Astrocyte (in vitro differentiated cells and primary cell): ENCODE measurements around the gene TWF2. TPM values are rescaled to one million over a fixed set of nuclear protein-coding genes. Genes with fewer than 3 reads are reported as not detected.

Experiments used
- DNase-seq: peaks from one replicate; pipeline ENCODE4 v3.0.0-alpha.2; 2010; ENCODE audit warnings: low read depth
- FAIRE-seq: peaks from 2 replicates; lab custom pipeline; 2011; peaks lifted over from hg19 to GRCh38; lab: Jason Lieb, UNC
- H2AFZ ChIP-seq: 2 replicates; pipeline ENCODE4 v1.6.0; 2012; ENCODE audit warnings: low read depth, low read length, inconsistent platforms
- H3K27ac ChIP-seq: 2 replicates; pipeline ENCODE4 v1.5.1; 2011; ENCODE audit warnings: low read depth, low read length, inconsistent platforms
- H3K27me3 ChIP-seq: 2 replicates; pipeline ENCODE4 v1.6.0; 2011; ENCODE audit warnings: low read length, inconsistent platforms; ENCODE audit not compliant: insufficient read depth
- H3K36me3 ChIP-seq: 2 replicates; pipeline ENCODE4 v1.5.1; 2011; ENCODE audit warnings: low read length, inconsistent platforms; ENCODE audit not compliant: insufficient read depth
- H3K4me1 ChIP-seq: 2 replicates; pipeline ENCODE4 v1.5.1; 2011; ENCODE audit warnings: low read length, inconsistent platforms; ENCODE audit not compliant: insufficient read depth
- H3K4me2 ChIP-seq: 2 replicates; pipeline ENCODE4 v1.6.0; 2012; ENCODE audit warnings: low read length, inconsistent platforms
- H3K4me3 ChIP-seq: 2 replicates; pipeline ENCODE4 v1.5.1; 2011; ENCODE audit warnings: low read depth, mild to moderate bottlenecking, low read length, inconsistent platforms; ENCODE audit not compliant: insufficient read depth
- H3K79me2 ChIP-seq: 2 replicates; pipeline ENCODE4 v1.6.0; 2012; ENCODE audit warnings: mild to moderate bottlenecking, low read length, inconsistent platforms; ENCODE audit not compliant: insufficient read depth
- H3K9ac ChIP-seq: 2 replicates; pipeline ENCODE4 v1.6.0; 2012; ENCODE audit warnings: mild to moderate bottlenecking, low read length, inconsistent platforms
- H3K9me3 ChIP-seq: 2 replicates; pipeline ENCODE4 v1.5.1; 2012; ENCODE audit warnings: low read depth, mild to moderate bottlenecking, low read length, inconsistent platforms; ENCODE audit not compliant: insufficient read depth
- H4K20me1 ChIP-seq: 2 replicates; pipeline ENCODE4 v1.6.0; 2012; ENCODE audit warnings: low read length, inconsistent platforms; ENCODE audit not compliant: insufficient read depth
- H3K27ac Mint-ChIP-seq: one replicate; pipeline ENCODE4 v1.8.0; 2021; ENCODE audit warnings: mild to moderate bottlenecking, mixed read lengths; ENCODE audit not compliant: unreplicated experiment
- H3K27me3 Mint-ChIP-seq: one replicate; pipeline ENCODE4 v1.8.0; 2021; ENCODE audit warnings: low read depth, mixed read lengths; ENCODE audit not compliant: unreplicated experiment
- H3K36me3 Mint-ChIP-seq: one replicate; pipeline ENCODE4 v1.8.0; 2021; ENCODE audit warnings: low read depth, mixed read lengths; ENCODE audit not compliant: unreplicated experiment
- H3K4me1 Mint-ChIP-seq: one replicate; pipeline ENCODE4 v1.8.0; 2021; ENCODE audit warnings: low read depth, mixed read lengths; ENCODE audit not compliant: unreplicated experiment
- H3K4me3 Mint-ChIP-seq: one replicate; pipeline ENCODE4 v1.8.0; 2021; ENCODE audit warnings: mild to moderate bottlenecking, moderate library complexity, mixed read lengths; ENCODE audit not compliant: unreplicated experiment
- H3K9me3 Mint-ChIP-seq: one replicate; pipeline ENCODE4 v1.8.0; 2021; ENCODE audit warnings: mild to moderate bottlenecking, mixed read lengths; ENCODE audit not compliant: unreplicated experiment
- EZH2 ChIP-seq: IDR thresholded peaks from 2 replicates; pipeline ENCODE4 v1.6.1; 2012; ENCODE audit warnings: mild to moderate bottlenecking, low read length, inconsistent platforms; ENCODE audit not compliant: insufficient read depth
- total RNA-seq: library from RNA; stranded (reverse); gene quantifications from 2 replicates; pipeline ENCODE4 v1.2.1, GENCODE V29; 2021
- TF ChIP-seq, protein P1 (sequence below): IDR thresholded peaks from 2 replicates; pipeline ENCODE4 v1.5.1; 2011; ENCODE audit warnings: low read depth, mild to moderate bottlenecking, inconsistent platforms, low read length, moderate library complexity; ENCODE audit not compliant: insufficient read depth

TWF2 gene
- total RNA-seq, 1 donor from 2014 or later, result 103 TPM

DNA sequence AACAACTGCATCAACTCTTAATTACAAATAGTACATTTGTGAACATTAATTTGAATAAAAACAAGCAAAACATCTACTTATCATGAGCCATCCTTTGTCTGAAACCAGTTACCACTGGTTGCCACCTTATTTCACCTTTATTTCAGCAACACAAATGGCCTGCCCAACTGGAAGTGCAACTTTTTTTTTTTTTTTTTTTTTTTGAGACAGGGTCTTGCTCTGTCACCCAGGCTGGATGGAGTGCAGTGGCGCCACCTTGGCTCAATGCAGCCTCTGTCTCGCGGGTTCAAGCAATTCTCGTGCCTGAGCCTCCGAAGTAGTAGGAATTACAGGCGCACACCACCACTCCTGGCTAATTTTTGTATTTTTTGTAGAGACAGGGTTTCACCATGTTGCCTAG is 26.4 kb upstream of the TWF2 start:
- TF ChIP-seq EZH2, result no peak
- TF ChIP-seq, protein P1, sequence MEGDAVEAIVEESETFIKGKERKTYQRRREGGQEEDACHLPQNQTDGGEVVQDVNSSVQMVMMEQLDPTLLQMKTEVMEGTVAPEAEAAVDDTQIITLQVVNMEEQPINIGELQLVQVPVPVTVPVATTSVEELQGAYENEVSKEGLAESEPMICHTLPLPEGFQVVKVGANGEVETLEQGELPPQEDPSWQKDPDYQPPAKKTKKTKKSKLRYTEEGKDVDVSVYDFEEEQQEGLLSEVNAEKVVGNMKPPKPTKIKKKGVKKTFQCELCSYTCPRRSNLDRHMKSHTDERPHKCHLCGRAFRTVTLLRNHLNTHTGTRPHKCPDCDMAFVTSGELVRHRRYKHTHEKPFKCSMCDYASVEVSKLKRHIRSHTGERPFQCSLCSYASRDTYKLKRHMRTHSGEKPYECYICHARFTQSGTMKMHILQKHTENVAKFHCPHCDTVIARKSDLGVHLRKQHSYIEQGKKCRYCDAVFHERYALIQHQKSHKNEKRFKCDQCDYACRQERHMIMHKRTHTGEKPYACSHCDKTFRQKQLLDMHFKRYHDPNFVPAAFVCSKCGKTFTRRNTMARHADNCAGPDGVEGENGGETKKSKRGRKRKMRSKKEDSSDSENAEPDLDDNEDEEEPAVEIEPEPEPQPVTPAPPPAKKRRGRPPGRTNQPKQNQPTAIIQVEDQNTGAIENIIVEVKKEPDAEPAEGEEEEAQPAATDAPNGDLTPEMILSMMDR, result no peak
- no peak overlapping the region for H3K4me3 Mint-ChIP-seq
- Histone ChIP-seq H4K20me1 (peaks cover 90% of the 10 kb centered on the region), H3K36me3 (peaks cover 79% of the 10 kb centered on the region), H3K4me2 (no peak overlapping the region), H2AFZ (no peak overlapping the region), H3K9me3 (no peaks in the 10 kb centered on the region), H3K4me3 (no peak overlapping the region), H3K4me1 (no peaks in the 10 kb centered on the region), H3K27ac (no peak overlapping the region), H3K27me3 (no peaks in the 10 kb centered on the region), H3K79me2 (peaks cover 89% of the 10 kb centered on the region), H3K9ac (no peak overlapping the region)
- H3K9me3 Mint-ChIP-seq, result no peaks in the 10 kb centered on the region
- no peaks in the 10 kb centered on the region for H3K4me1 Mint-ChIP-seq
- FAIRE-seq (no peak), DNase-seq (no peak)
- H3K27me3 Mint-ChIP-seq, result no peaks in the 10 kb centered on the region
- no peak overlapping the region for H3K27ac Mint-ChIP-seq
- peaks cover 23% of the 10 kb centered on the region for H3K36me3 Mint-ChIP-seq

DNA sequence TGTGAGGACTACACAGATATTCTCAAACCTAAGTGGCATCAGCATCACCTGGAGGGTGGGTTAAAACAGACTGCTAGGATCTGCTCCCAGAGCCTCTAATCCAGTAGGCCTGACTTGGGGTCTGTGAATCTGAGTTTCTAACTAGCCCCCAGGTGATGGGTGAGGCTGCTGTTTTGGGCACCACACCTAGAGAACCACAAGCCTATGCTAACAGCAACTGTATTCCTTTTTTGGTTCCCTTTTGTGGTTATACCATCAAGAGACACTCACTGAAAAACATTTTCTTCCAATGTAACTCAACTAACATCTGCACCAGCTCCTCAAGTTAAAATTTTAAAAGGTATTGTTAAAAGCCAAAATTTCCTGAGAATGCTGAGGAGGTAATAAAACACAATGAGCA is 23.5 kb upstream of the TWF2 start:
- no peak overlapping the region for H3K27ac ChIP-seq
- no peak overlapping the region for H3K4me3 ChIP-seq
- H4K20me1 ChIP-seq, result peaks cover 88% of the 10 kb centered on the region
- no peak overlapping the region for H2AFZ ChIP-seq
- peaks cover 5% of the 10 kb centered on the region for H3K4me1 ChIP-seq
- H3K9ac ChIP-seq, result no peak overlapping the region
- no peak for TF ChIP-seq EZH2
- TF ChIP-seq, protein P1, result no peak
- Mint-ChIP-seq H3K4me1 (no peaks in the 10 kb centered on the region), H3K4me3 (no peak overlapping the region), H3K9me3 (no peaks in the 10 kb centered on the region), H3K27me3 (no peaks in the 10 kb centered on the region), H3K36me3 (peaks cover 34% of the 10 kb centered on the region), H3K27ac (no peak overlapping the region)
- H3K79me2 ChIP-seq, result peaks cover 70% of the 10 kb centered on the region
- H3K4me2 ChIP-seq, result no peak overlapping the region
- H3K27me3 ChIP-seq, result no peaks in the 10 kb centered on the region
- FAIRE-seq (no peak), DNase-seq (no peak)
- no peaks in the 10 kb centered on the region for H3K9me3 ChIP-seq
- peaks cover 78% of the 10 kb centered on the region for H3K36me3 ChIP-seq

DNA sequence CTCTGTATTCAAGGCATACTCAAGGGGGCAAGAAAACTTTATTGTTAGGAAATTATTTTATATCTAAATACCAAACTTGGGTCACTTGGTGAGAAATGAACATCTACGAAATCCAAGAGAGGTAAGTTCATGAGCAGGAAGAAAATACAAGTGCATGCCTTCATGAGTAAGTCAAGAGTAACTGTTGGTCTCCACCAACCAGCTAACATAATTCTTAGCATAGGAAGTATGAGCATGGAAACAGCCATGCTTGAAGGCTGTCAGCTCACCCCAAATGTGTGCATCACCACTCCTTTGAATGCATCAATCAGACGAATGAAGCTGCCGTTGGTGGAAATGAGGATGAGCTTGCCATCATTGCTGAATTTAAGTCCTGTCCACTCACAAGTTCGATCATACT is 20.5 kb upstream of the TWF2 start:
- peaks cover 70% of the 10 kb centered on the region for H3K79me2 ChIP-seq
- TF ChIP-seq, protein P1, result no peak
- TF ChIP-seq EZH2, result no peak
- Mint-ChIP-seq H3K4me1 (no peaks in the 10 kb centered on the region), H3K36me3 (peaks cover 37% of the 10 kb centered on the region), H3K4me3 (no peak overlapping the region), H3K27me3 (no peaks in the 10 kb centered on the region), H3K27ac (no peak overlapping the region), H3K9me3 (no peaks in the 10 kb centered on the region)
- H3K9me3 ChIP-seq, result no peaks in the 10 kb centered on the region
- no peaks in the 10 kb centered on the region for H3K27me3 ChIP-seq
- H3K27ac ChIP-seq, result no peak overlapping the region
- no peak for FAIRE-seq
- DNase-seq, result no peak
- peaks cover 5% of the 10 kb centered on the region for H3K4me1 ChIP-seq
- H3K4me2 ChIP-seq, result no peak overlapping the region
- H2AFZ ChIP-seq, result no peak overlapping the region
- peaks cover 93% of the 10 kb centered on the region for H4K20me1 ChIP-seq
- no peak overlapping the region for H3K4me3 ChIP-seq
- no peak overlapping the region for H3K9ac ChIP-seq
- peaks cover 85% of the 10 kb centered on the region for H3K36me3 ChIP-seq
